GM19238 (cell line): ENCODE measurements around the gene RDH12.
"Not testable (repeated sequence)": the region's sequence is repeated elsewhere in the genome, so short reads cannot be mapped to it uniquely, and the experiment has no call there.

Experiments used
- DNase-seq: peaks from one replicate; pipeline ENCODE4 v3.0.0; 2011; ENCODE audit warnings: low spot score; ENCODE audit not compliant: insufficient read length

Gene RDH12

DNA sequence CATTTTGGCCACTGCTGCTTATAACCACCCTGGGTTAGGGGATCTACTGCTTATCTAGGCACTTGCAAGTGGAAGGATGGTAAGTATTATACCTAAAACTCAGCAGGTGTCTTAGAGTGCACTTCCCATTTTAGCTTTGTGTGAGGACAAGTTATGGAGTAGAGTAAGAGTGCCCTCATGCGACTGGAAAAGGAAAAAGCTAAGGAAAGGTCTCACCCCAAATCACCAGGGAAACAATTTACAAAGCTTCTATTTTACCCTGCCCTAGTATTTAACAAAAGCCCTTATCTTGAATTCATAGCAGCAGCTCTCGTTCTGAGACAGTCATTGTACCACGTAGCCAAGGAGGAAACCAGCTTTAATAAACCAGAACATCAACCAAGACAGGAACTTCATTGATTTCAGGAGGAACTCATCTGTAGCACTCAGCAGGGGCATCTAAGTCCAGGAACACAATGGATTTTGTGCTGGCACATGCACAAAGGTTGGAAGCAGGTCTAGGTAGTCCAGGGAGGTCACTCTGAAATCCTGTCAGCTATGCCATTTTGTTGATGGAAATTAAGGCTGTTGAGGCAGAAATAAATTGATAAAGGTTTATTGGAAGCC is 2.9 kb downstream of the RDH12 start:
- DNase-seq = peak; percentile 37

DNA sequence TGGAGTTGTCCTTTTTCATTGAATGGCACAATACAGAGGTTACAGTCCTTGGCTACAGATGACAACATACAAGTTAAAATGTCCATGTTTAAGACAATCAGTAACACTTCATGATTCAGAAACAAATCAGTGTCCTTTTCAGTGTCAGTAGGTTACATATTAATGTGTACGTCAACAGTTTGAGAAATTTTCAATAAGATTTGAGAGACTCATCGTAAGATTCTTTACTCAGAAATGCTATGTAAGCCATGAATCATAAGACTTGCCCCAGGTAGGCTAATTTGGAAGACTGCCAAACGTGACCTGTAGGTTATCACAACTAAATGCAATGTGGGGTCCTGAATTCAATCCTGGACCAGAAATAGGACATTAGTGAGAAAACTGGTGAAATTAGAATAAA is 3.5 kb downstream of the RDH12 start:
- no peak for DNase-seq

DNA sequence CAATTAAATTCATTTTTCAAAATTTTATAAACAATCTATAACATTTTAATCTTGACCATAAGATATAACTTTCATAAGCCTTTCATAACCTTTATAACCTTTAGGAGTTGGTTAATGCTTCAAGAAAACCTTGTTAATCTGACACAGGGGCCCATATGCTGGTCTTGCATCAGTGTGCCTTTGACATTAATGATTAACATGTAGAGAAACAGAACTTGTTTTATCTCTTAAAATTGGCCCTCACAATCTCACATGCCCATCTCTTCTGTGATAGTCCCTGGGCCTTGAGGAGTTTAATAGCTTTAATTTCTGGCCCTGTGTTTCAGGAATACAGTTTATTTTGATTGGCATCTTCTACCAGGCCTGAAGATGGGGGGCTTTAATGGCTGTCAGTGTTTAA is 7.7 kb downstream of the RDH12 start:
- not testable (repeated sequence) for DNase-seq

DNA sequence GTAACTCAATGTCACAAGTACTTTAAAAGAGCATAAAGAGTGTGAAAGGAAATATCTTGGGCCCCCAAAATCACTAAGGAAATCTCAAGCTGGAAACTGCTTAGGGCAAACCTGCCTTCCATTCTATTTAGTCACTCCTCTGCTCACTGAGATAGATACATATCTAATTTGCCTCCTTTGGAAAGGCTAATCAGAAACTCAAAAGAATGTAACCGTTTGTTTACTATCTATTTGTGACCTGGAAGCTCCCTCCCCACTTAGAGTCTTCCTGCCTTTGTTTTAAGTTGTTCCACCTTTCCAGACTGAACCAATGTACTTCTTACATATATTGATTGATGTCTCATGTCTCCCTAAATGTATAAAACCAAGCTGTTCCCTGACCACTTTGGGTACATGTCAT is 8.1 kb downstream of the RDH12 start:
- not testable (repeated sequence) for DNase-seq

DNA sequence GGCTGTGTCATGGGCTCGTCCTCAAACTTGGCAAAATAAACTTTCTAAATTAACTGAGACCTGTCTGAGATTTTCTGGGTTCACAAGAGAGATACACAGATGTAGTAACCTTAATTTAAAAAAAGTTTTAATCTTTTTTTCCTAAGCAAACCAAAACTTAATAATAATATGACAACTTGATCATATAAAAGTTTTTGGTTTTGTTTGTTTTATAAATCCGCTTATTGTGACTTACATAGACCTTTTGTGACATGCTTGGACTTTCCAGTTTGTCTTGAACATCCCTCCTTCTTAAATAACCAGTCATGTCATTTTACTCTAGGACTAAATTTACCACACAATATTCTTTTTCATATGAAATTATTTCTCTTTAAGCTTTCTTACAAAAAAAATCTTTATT is 8.5 kb downstream of the RDH12 start:
- DNase-seq = no peak

DNA sequence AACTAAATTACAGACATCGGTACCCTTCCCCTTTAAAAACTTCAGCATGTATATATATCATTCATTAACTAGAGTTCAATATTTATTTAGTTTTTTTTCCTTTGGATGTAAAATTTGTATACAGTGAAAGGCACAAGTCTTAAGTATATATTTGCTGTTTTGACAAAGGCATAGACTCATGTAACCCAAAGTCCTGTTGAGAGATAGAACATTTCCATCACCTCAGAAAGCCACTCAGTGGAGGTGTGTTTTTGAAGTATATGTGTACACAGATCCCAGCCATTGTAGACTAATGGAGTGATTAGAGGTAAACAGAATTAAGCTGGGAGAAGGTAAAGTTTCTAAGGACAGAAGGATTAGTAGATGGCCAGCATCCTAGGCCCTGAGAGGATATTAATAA is 15.4 kb downstream of the RDH12 start:
- DNase-seq = no peak

DNA sequence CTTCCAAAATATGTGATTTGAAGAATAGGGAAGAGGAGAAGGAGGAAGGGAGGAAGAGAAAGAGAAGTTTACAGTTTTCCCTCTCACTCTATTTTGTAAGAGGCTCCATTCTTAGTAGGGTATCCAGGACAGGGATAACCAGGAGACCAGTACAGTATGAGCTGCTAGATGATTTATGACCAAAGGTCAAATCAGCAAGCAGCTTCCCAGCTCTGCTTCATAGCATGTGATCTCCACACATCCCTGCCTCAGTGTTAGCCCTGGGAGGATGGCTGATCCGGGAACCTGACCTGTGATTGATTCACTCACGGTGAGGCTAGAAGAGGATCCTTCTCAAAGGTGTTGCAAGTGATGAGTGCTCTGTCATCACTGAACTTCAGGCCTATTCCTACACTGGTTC is 16.6 kb downstream of the RDH12 start:
- no peak for DNase-seq

DNA sequence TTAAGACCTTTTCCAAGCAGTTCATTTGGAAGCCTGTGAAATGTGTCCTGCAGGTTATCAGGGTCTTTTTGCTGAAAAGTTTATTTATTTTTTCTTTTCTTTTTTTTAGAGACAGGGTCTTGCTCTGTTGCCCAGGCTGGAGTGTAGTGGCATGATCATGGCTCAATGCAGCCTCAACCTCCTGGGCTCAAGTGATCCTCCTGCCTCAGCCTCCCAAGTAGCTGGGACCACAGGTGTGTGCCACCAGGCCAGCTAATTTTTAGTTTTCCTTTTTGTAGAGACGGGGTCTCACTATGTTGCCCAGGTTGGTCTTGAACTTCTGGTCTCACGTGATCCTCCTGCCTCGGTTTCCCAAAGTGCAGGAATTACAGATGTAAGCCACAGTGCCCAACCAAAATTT is 17.7 kb downstream of the RDH12 start:
- not testable (repeated sequence) for DNase-seq

DNA sequence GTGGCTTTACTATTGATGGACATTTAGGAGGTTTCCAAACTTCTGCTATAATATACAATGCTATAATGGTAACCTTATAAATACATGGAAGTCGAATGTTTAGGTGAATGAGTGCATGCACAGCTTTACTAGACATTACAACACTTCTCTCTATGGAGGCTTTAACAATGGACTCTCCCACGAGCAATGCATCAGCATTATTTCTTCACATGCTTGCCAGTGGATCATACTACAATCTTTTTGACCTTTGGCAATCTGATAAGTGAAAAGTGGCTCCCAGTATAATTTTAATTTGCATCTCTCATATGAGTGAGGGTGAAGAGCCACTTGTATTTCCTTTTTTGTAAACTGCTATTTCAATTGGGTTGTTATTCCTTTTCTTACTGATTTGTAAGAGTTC is 18.2 kb downstream of the RDH12 start:
- DNase-seq = no peak

DNA sequence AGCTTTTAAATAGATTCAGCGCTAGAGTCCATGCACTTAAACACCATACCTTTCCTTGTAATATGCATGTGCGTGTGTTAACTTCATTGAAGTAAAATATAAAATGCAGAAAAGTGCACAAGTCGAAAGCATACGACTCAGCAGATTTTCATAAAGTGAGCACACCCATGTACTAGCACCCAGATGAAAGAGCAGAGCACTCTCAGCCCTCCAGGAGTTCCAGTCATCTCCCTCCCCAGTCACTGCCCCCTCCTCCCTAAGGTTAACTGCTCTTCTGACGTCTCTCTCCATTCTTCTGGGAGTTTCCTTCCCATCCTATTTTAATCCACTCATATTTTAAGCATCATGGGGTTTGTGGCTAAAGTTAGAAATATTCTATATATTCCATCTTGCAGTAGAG is 20.2 kb downstream of the RDH12 start:
- DNase-seq = no peak

DNA sequence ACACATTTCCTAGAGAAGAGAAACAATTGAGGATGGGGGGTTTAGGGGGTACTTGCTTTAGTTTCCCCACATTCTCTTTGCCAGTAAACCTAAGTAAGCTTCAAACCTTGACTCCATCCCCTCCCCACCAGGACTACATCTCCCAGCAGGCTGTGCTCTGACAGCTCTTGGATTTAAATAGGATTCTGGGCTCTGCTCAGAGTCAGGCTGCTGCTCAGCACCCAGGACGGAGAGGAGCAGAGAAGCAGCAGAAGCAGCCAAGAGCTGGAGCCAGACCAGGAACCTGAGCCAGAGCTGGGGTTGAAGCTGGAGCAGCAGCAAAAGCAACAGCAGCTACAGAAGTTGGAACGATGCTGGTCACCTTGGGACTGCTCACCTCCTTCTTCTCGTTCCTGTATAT is 20.6 kb downstream of the RDH12 start:
- DNase-seq = no peak

DNA sequence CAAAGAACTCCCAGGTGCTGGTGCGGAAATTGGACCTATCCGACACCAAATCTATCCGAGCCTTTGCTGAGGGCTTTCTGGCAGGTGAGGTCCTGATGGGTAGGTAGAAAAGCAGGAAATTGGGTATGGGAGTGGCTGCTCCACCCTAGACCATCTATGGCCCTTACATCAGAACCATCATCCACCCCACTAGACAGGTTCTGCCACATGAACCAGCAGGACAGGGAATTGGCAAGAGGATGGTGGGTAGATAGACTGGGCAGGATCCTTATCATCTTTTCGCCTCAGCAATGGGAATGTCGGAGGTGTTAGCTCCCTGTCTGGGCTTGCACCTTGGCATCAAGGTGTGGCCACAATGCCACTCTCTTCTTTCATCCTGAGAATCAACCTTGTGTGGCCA is 23.5 kb downstream of the RDH12 start:
- DNase-seq = no peak

DNA sequence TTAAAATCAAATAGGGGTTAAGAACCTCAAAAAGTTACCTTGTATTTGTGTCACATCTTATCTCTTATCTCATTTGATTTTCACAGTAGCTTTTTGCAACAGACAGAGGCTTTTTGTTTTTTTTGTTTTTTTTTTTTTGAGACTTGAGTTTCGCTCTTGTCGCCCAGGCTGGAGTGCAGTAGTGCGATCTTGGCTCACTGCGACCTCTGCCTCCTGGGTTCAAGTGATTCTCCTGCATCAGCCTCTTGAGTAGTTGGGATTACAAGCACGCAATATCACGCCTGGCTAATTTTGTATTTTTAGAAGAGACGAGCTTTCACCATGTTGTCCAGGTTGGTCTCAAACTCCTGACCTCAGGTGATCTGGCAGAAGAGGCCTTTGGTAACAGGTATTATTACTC is 25.7 kb downstream of the RDH12 start:
- no peak for DNase-seq

DNA sequence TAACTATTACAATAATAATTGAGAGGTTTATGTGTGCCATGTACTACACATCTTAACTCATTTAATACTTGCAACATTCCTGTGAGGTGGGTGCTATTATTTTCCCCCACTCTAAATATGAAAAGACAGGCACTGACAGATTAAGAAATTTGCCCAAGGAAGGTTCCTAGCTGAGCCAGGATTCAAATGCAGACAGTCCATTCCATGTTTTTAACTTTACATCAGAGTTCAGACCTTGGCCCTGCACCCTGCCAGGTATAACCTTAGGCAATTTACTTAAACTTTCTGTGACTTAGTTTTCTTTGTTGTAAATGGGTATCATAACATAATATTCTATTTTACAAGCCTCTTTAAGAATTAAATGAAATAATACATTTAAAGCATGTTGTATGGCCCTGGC is 26.6 kb downstream of the RDH12 start:
- no peak for DNase-seq

DNA sequence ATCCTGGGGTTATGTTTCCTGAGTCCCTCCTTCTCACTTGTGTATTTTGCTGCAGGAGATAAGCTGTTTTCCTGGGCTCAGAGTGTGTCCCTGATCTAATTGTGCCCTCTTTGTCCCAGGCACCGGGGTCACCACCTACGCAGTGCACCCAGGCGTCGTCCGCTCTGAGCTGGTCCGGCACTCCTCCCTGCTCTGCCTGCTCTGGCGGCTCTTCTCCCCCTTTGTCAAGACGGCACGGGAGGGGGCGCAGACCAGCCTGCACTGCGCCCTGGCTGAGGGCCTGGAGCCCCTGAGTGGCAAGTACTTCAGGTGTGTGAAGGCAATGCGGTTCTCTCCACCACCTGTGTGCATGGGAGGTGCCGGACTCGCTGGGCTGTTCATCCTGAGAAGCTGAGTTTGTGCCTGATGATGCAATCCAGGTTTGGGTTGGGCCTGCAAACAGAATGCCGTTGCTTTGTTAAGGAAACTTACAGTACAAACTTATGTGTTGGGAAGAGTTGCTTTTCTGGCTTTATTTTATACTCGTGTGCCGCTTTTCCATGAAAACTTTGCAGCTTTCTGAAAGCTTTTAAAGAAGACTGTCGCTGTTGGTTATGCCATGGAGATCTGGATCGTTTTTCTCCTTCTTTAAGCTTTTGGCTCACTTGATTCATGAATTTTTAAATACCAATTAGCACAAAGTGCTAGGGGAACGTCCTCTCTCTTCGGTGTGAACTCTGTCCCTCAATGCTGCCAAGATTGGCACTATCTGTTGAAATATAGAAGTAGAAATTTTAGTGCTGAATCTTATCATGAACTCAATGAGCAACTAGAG is 27.6 kb downstream of the RDH12 start:
- no peak for DNase-seq

DNA sequence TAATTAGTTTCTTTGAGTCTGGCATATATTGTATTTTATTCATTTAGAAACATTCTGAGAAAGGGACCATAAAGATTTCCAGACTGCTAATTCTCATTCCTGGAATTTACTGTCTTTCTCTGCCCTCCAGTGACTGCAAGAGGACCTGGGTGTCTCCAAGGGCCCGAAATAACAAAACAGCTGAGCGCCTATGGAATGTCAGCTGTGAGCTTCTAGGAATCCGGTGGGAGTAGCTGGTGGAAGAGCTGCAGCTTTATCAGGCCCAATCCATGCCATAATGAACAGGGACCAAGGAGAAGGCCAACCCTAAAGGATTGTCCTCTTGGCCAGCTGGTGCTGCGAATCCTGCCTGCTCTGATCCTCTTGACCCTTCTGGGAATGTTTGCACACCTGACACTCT is 31.9 kb downstream of the RDH12 start:
- DNase-seq = no peak

DNA sequence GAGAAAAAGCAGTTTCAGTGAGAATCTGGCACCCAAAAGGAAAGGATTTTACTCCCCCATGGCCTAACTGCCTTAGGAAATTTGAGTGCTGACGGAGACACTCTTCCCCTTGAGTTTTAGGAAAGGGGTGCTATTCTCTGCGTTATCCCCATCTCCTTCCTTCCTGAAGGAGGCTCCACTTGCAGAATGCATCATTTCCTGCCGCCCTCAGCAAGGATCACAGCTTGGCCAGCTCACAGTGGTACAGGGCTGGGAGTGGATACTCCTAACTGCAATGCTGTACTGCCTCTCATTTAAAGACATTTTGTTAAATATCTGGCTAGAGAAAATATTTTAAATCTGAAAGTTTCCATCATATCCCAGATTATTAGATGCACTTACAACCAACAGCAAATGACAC is 33.0 kb downstream of the RDH12 start:
- no peak for DNase-seq

DNA sequence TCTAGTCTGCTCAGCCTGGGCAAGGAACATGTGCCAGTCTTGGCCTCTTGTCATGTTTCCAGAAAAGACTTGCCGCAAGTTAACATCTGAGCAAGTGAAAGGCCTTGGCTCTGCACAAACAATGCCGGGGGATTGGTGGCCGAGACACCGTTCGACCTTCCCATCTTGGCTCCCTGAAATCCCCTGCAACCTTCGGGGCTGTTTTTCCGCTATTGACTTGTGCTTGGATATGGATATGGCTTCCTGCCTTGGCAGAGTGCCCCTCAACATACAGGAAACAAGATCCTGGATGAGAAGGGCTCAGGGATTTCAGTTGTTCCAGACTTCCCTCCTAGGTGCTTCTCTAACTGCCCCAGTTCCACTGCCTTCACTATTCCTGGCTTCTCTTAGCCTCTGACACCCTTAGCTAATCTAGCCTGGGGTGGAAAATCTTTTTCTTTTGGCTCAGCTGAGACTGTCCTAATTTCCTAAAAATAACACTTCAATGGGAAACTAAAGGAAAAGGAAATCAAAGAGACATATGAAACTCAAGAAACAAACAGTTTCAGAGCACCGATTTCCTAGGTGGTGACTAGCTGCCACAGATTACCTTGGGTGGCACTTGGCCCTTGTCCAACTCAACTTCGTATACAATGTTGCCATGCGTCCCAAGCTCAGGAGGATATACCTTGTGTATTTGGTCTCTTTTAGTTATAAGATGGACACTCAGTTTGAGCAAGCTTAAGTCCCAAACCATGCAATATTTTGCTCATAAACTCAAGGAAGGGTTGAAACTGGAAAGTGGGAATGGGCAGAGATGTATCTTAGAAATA is 33.9 kb downstream of the RDH12 start:
- no peak for DNase-seq

DNA sequence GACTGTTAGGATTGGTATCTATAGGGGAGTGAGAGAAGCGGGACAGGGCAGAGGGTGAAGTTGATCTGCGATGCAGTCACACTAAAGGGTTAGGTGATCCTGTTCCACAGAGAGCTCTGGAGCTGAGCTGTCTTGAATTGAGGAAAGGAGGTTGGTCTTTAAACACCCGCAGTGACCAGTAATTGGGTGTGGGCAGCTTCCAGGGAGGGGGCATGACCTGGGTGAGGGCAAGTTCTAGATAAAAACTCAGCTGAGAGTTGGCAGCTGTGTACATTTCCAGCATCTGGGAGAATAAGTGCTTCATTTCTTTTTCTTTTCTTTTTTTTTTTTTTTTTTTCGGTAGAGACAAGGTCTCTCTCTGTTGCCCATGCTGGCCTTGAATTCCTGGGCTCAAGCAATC is 35.1 kb downstream of the RDH12 start:
- DNase-seq = no peak

DNA sequence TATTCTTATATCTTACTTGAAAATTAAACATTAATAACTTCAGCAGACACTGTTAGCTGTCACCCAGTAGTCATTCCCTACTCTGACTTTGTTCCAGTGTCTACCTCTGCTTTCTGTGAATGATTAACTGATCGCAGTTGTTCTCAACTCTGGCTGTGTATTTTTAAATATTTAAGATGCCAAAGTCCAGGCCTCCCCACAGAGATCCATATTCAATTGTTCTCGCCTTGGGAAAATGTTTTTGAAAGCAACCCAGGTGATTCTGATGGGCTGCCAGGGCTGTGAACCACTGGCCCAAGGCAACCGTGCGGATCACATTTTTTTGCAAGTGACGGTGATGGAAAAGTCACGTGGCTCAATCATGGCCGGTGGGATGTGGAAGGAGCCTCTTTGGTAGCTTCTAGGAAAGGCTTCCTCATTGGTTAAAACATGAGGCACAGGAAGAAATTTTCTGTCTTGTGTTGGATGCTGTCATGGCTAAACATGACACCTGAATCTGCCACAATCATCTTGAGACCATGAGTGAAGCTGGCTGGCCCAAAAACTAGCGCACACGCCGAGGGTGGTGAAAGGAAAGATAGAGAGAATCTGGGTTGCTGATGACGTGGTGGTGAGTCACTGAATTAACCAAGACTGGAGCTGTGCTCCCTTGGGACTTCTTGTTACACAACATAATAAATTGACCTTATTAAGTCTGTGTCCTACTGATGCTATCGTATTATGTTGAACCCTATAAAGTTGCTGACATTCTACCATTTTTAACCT is 37.2 kb downstream of the RDH12 start:
- DNase-seq = no peak

DNA sequence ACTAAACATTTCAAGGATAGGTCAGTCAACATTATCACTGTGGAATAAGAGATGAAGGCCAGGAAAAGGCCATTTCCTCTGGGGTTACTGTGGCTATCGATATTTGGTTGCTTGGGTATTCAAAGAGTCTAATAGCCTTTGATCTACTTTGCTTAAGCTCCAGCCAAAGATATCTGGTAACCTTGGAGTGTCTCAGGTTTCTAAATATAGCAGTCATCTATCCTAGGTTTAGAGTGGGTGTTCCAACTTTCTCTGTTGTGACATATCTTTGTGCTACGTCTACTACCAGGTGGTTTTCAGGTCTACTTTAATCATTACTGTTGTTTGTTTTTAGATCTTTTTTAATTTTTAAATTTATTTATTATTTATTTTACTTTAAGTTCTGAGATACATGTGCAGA is 42.4 kb downstream of the RDH12 start:
- DNase-seq = no peak

DNA sequence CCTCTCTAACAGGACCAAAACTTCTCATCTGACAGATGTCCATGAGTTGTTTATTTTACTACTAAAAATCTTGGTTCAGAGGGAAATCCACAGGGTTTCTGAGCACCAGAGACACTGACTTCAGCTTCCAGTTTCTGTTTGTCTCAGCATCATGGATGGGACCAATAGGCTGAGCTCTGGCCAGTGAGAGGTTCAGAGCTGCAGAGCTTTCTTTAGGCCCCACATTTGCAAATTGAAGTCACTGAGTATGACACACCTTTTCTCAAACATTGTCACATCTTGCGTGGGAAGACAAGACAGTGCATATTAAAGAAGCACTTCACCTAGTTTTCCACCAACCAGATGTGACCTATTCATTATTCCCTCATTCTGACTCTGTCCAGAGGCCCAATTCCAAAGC is 45.2 kb downstream of the RDH12 start:
- peak; percentile 19 for DNase-seq
